ENCODE measurements around the gene EOMES.
A peak's percentile ranks its signal among the peaks of the same experiment; 100 is the strongest.

The EOMES gene

DNA sequence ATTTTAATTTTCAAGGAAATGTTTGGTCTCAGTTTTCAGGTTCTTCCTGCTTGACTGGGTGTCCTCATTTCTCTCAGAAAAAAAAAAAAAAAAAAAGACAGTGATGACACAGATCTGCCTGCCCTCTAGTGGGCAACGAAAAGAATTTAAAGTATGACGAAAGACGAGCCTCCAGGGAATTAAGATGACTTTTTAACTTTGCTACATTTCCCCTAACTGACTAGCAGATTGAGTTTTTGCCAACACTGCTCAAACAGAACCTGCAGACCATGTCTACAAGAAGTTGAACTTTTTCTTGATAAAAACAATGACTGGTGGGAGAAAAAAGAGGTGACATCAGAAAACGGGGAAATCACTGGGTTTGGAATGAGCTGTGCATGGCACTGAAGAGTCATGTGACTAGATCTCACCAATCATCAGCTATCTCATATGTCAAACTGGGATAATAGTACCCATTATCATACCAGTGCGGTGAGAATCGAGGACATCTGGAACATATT is 40.8 kb downstream of the EOMES start:
- DNase-seq (ENCODE audit: low spot score) = peak; percentile 75

DNA sequence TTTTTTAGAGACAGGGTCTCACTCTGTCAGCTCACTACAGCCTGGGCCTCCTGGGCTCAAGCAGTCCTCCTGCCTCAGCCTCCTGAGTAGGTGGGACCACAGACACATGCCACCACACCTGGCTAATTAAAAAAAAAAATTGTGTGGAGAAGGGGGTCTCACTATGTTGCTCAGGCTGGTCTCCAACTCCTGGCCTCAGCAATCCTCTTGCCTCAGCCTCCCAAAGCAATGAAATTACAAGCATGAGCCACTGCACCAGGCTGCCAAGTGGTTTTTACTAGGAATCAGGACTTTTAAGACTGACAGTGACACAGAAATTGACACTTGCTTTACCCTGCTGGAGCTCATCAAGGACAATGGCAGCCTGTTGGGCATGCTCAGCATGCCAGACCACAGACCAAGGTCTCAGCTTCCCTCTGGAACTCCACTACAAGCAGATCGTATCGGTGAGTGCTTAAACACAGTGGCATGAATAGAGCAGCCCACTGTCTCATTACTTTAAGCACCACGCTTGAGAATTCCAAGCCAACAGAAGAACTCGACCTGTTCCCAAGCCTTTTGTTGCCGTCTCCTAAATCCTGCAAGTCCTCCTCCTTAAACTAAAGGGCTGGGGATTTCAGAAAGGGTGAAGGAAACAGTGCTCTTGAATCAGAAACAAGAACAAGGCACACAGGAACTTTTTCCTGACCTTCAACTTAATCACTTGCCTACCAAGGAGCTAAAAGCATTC is 41.4 kb downstream of the EOMES start:
- no peak for DNase-seq (ENCODE audit: low spot score)

DNA sequence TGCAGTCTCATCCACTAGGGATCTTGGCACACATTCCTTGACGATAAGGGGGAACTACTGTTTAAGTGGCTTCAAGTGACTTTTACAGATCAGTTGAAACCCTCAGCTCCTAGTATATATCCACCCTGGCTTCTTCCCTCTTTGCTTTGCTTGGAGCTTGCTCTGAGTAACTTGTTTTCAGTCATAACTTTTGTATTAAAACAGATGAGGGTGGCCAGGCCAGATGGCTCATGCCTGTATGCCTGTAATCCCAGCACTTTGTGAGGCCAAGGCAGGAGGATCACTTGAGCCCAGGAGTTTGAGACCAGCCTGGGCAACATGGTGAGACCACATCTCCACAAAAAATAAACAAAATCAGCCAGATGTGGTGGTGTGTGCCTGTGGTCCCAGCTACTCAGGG is 42.4 kb downstream of the EOMES start:
- DNase-seq (ENCODE audit: low spot score) = no peak

DNA sequence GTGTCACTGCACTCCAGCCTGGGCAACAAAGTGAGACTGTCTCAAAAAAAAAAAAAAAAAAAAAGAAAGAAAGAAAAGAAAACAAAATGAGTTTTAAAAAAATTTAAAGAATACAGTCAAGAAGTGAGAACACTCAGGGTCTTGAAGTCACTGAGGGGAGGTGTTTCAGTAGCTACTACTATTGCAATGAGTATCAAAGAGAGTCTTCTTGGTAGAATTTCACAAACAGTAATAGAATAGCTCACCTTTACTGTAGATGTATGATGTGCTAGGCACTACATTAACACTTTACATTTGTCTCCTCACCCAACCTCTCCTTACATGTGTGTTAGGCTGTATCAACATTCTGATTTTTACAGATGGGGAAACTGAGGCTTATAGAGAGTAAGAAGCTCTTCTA is 43.9 kb downstream of the EOMES start:
- no peak for DNase-seq (ENCODE audit: low spot score)

DNA sequence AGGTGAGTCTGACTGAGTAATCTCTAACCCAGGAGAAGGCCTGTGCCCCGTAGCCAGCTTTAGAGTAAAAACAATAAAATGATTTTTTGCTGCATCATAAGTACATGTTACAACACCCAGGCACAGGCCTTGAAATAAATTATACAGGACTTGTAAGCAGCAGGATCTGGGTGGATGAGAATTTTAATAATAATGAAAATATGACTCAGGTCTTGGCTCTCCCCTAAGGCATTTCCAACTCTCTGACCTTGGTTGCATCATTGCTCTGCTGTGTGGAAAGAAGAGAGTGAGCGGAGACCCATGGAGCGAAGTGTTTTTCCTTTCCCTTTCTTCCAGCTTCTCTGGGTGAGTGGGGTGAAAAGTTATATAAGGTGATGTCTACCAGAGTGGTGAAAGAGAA is 44.6 kb downstream of the EOMES start:
- no peak for DNase-seq (ENCODE audit: low spot score)

DNA sequence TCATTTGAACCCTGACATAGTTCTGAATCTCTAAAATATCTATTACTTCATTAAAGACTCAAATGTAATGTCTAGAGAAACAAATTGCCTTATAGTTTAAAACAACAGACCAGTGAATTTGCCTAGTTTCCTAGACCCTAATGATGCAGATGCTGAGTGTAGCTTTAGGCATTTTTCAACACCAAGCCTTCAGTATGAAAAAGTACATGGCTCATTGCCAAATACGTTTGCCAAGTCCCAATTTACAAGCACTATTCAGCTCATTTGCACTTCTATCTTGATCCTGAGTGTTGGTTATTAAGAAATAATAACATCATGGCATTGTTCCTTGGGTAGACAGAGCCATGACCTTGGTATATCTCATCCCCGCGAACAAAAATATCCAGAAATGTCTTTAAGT is 46.8 kb downstream of the EOMES start:
- DNase-seq (ENCODE audit: low spot score) = no peak

DNA sequence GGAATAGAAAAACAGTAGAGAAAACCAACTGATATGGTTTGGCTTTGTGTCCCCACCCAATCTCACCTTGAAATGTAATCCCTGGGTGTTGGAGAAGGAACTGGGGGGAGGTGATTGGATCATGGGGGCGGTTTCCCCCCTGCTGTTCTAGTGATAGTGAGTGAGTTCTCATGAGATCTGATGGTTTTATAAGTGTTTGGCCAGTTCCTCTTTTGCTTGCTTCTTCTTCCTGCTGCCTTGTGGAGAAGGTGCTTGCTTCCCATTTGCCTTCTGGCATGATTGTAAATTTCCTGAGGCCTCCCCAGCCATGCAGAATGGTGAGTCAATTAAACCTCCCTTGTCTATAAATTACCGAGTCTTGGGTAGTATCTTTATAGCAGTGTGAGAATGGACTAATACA is 48.4 kb downstream of the EOMES start:
- DNase-seq (ENCODE audit: low spot score) = no peak

DNA sequence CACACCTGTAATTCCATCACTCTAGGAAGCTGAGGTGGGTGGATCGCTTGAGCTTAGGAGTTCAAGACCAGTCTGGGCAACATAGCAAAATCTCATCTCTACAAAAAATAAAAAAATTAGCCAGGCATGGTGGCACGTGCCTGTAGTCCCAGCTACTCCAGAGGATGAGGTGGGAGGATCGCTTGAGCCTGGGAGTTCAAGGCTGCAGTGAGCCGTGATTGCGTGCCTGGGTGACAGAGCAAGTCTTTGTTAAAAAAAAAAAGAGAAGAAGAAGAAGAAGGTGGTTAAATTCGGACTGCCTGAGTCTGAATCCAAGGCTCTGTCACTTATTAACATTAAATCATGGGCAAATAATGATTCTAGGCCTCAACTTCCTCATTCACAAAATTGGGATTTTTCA is 51.0 kb downstream of the EOMES start:
- DNase-seq (ENCODE audit: low spot score) = no peak

DNA sequence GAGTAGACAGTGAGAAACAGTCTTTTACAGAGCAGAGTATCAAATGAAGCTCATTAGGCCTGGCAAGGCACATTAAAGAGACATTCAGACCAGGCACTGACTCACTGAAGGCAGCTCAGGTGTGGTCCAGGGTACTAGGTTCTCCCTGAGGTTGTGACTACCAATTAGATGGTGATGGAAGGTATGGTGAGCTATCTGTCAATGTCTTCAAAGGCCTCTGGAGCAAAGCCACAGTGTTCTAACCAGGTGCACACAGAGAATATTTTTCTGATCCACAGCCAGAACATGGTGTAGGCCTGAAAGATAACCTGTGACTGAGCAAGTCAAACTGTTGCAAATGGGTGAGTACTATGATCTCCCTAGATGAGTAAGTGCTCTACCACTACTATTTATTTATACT is 51.5 kb downstream of the EOMES start:
- no peak for DNase-seq (ENCODE audit: low spot score)

DNA sequence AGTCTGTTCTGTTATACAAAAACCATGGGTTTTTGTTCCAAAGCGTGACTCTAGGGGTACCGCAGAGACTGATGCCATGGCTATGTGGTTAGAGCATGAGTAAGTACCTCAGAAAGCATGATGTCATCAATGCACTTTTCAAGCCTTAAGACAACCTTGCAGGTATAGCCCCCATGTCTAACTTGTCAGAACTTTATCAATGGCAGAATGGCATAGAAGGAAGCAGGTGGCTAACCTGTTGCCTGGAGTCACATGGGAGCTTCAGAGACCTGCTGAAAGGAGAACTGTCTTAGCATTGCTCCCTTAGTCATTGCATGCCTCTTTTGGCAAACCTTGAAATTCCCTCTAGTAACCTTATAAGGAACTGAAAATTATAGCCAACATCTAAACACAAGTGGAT is 52.5 kb downstream of the EOMES start:
- DNase-seq (ENCODE audit: low spot score) = no peak

DNA sequence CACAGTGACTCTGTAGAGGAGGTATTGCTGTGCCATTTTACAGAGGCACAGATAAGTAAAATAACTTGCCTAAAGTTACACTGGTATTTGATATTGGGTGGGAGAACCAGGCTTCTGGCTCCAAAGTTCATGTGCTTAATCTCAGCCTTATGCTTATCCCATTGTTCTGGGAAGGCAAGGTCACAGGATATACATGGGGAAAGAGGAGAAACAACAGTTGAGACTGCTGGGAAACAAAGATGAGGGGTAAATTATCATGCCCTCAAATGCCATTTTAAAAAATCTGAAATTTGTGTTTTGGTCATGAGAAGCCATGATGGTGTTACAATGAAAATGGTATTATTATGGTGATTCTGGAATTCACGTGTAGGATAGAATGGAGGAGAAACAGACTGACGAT is 54.4 kb downstream of the EOMES start:
- DNase-seq (ENCODE audit: low spot score) = no peak

DNA sequence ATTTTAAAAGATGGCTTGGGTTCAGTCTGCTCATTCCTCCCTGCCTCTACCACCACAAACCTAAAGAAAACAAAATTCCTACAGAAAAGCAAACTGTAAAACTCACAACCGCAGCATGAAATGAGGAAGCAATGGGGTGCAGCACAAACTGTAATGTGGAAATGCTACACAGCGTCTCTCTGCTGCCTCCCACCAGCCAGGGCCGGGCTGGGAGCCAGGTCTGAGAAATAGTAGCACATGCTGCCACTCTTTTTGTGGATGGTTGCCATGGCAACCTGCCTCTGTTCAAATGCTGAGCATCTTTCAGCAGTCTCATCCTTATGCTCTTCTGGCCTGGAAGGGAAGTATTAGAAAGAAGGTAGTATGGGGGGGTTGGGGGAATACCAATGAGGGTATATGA is 55.4 kb downstream of the EOMES start:
- DNase-seq (ENCODE audit: low spot score) = no peak

DNA sequence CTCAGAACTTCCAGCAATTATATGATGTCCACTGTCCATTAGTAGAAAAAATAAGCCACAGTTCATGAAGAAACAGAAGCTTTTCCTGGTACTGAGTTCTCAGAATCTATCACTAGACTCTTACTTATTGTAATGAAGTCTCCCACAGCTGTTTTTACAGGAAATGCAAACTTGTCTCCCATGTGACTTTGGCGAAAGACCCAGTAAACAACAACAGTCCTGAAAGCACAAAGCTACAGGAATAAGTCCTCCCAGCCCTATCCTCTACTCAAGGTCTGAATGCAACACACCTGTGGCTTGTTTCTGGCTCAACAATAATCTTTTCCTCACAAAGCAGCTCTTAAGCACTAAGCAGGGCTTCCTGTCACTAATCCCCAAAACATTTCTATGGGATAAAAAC is 55.9 kb downstream of the EOMES start:
- no peak for DNase-seq (ENCODE audit: low spot score)
